HL-60 (cell line): ENCODE data around the gene PLPPR4.

Experiments
- DNase-seq, 2 experiments: peaks; one replicate each; pipeline ENCODE4 v3.0.0-alpha.2; 2010 to 2020; ENCODE audit warnings: low read depth in 1 of 2, low spot score in 1 of 2
- H3K27ac ChIP-seq: fragments of 250-450 bp; sonication (Bioruptor Pico); replicated peaks from 2 replicates; pipeline ENCODE4 v1.5.1; 2020; ENCODE audit warnings: mild to moderate bottlenecking, moderate library complexity
- H3K27me3 ChIP-seq: fragments of 250-450 bp; sonication (Bioruptor Pico); 2 replicates; pipeline ENCODE4 v1.5.1; 2021; ENCODE audit warnings: mild to moderate bottlenecking, moderate library complexity; ENCODE audit not compliant: insufficient read depth, poor library complexity, severe bottlenecking
- H3K4me3 ChIP-seq: replicated peaks from 2 replicates; pipeline ENCODE4 v1.5.1; 2011; ENCODE audit warnings: mild to moderate bottlenecking, control low read depth, low read length; ENCODE audit not compliant: insufficient read depth
- CTCF ChIP-seq: IDR thresholded peaks from one replicate; pipeline ENCODE4 v1.5.1; 2011; ENCODE audit warnings: low read length, control low read depth, inconsistent platforms; ENCODE audit not compliant: insufficient read depth
- GABPA ChIP-seq: IDR thresholded peaks from 2 replicates; pipeline ENCODE4 v1.6.1; 2012; ENCODE audit warnings: low read depth
- POLR2AphosphoS5 ChIP-seq: IDR thresholded peaks from 2 replicates; pipeline ENCODE4 v1.6.1; 2012; ENCODE audit warnings: low read depth
- REST ChIP-seq: IDR thresholded peaks from 2 replicates; pipeline ENCODE4 v1.6.1; 2012; ENCODE audit warnings: low read depth; ENCODE audit not compliant: insufficient replicate concordance
- SPI1 ChIP-seq: IDR thresholded peaks from 2 replicates; pipeline ENCODE4 v1.6.1; 2012; ENCODE audit warnings: low read depth, mild to moderate bottlenecking, borderline replicate concordance

Gene PLPPR4

GRCh38 chr1:99218572-99218971 is 45.7 kb upstream of the PLPPR4 start:
- no peak overlapping the region for H3K4me3 ChIP-seq
- no peak for DNase-seq
- no peak for TF ChIP-seq SPI1
- no peak for TF ChIP-seq POLR2AphosphoS5
- no peaks in the 10 kb centered on the region for H3K27me3 ChIP-seq
- H3K27ac ChIP-seq: no peak overlapping the region

- H3K27me3 ChIP-seq: no peaks in the 10 kb centered on the region
- no peak for DNase-seq
- no peak overlapping the region for H3K27ac ChIP-seq
- H3K4me3 ChIP-seq: no peak overlapping the region
- TF ChIP-seq POLR2AphosphoS5: no peak
- no peak for TF ChIP-seq GABPA
- TF ChIP-seq CTCF: no peak
- TF ChIP-seq REST: no peak
- TF ChIP-seq SPI1: no peak
Observed at GRCh38 chr1:99218999-99219398, 45.3 kb upstream of the PLPPR4 start.

- H3K27me3 ChIP-seq: no peaks in the 10 kb centered on the region
- H3K27ac ChIP-seq: no peak overlapping the region
- DNase-seq: no peak
- no peak for TF ChIP-seq SPI1
- no peak for TF ChIP-seq CTCF
- no peak for TF ChIP-seq GABPA
- no peak for TF ChIP-seq POLR2AphosphoS5
- no peak for TF ChIP-seq REST
- H3K4me3 ChIP-seq: no peak overlapping the region
Observed at GRCh38 chr1:99227056-99227897, 37.0 kb upstream of the PLPPR4 start.

- DNase-seq: no peak
- no peaks in the 10 kb centered on the region for H3K27me3 ChIP-seq
- TF ChIP-seq SPI1 (no peak), CTCF (no peak), GABPA (no peak), REST (no peak), POLR2AphosphoS5 (no peak)
Observed at GRCh38 chr1:99228153-99228552, 36.1 kb upstream of the PLPPR4 start.

More at GRCh38 chr1:99228153-99228552, 36.1 kb upstream of the PLPPR4 start:
- H3K4me3 ChIP-seq: no peak overlapping the region
- H3K27ac ChIP-seq: no peak overlapping the region
